GM23248 (cell line): ENCODE data around the gene C16orf54.

Source experiments
- EZH2 ChIP-seq: fragments of 200-600 bp; sonication (generic); IDR thresholded peaks from 2 replicates; pipeline ENCODE4 v1.6.1; 2018; ENCODE audit warnings: antibody characterized with exemption, mild to moderate bottlenecking; ENCODE audit not compliant: insufficient read depth, poor library complexity, severe bottlenecking
- EZH2phosphoT487 ChIP-seq: fragments of 200-600 bp; sonication (generic); IDR thresholded peaks from 2 replicates; pipeline ENCODE4 v1.6.1; 2018; ENCODE audit warnings: antibody characterized with exemption, moderate library complexity, mild to moderate bottlenecking, low read depth; ENCODE audit not compliant: insufficient read depth

DNA sequence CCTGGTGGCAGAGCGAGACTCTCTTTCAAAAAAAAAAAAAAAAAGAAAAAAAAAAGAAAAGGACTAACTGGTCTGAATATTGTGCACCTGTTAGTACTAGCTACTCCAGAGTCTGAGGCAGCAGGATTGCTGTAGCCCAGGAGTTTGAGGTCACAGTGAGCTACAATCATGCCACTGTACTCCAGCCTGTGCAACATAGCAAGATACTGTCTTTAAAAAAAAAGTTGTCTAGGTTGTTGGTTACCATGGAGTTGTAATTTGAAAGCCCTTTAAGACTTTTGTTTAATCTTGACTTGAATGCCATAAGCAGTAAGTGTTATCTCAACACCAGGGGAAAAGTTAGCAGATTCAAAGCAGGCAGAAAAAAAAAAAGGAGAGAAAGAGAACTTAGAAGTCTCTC is 10.9 kb upstream of the C16orf54 start:
- no peak for TF ChIP-seq EZH2
- TF ChIP-seq EZH2phosphoT487, result no peak
